Fibroblast of villous mesenchyme (primary cell): ENCODE measurements around the gene MGAT5. TPM values are rescaled to one million over a fixed set of nuclear protein-coding genes. Genes with fewer than 3 reads are reported as not detected.

ENCODE experiments used
- DNase-seq: peaks from one replicate; pipeline ENCODE4 v3.0.0-alpha.2; 2010; ENCODE audit warnings: low read depth
- H3K4me3 ChIP-seq: 2 replicates; pipeline ENCODE4 v1.5.1; 2011; ENCODE audit warnings: low read depth, mild to moderate bottlenecking, low read length
- CTCF ChIP-seq: IDR thresholded peaks from 2 replicates; pipeline ENCODE4 v1.5.1; 2012; ENCODE audit warnings: low read depth, mild to moderate bottlenecking, low read length; ENCODE audit not compliant: insufficient read depth
- total RNA-seq: library from RNA; depleted of rRNA; stranded (reverse); fragments of >200 nt; gene quantifications from 2 replicates; pipeline ENCODE4 v1.2.3, GENCODE V29; 2012

MGAT5 gene
- total RNA-seq, 1 donor: 109 TPM

GRCh38 chr2:134435505-134435904 is 181.6 kb downstream of the MGAT5 start:
- TF ChIP-seq CTCF: no peak
- no peak for DNase-seq
- H3K4me3 ChIP-seq: no peak overlapping the region

- H3K4me3 ChIP-seq: no peak overlapping the region
- TF ChIP-seq CTCF: peak; percentile 5
- no peak for DNase-seq
Observed at GRCh38 chr2:134435936-134436335, 182.1 kb downstream of the MGAT5 start.

GRCh38 chr2:134436706-134437105 is 182.8 kb downstream of the MGAT5 start:
- no peak for DNase-seq
- H3K4me3 ChIP-seq: no peak overlapping the region
- no peak for TF ChIP-seq CTCF

GRCh38 chr2:134438371-134438770 is 184.5 kb downstream of the MGAT5 start:
- no peak overlapping the region for H3K4me3 ChIP-seq
- TF ChIP-seq CTCF: no peak
- no peak for DNase-seq

GRCh38 chr2:134440336-134440909 is 186.6 kb downstream of the MGAT5 start:
- TF ChIP-seq CTCF: no peak
- no peak for DNase-seq

GRCh38 chr2:134441153-134441863 is 187.4 kb downstream of the MGAT5 start:
- DNase-seq: peak; percentile 36
- H3K4me3 ChIP-seq: no peak overlapping the region
- TF ChIP-seq CTCF: no peak

More at GRCh38 chr2:134440336-134440909, 186.6 kb downstream of the MGAT5 start:
- no peak overlapping the region for H3K4me3 ChIP-seq
